GM21529 (cell line): ENCODE measurements around the gene TFPI.

Source experiments
- ATAC-seq: cut with Tn5 transposase; IDR thresholded peaks from one replicate; pipeline ENCODE4 v1.9.1; 2021; ENCODE audit not compliant: unreplicated experiment

TFPI gene

GRCh38 chr2:187470698-187471097, 83.5 kb downstream of the TFPI start:
- ATAC-seq: no peak

DNA sequence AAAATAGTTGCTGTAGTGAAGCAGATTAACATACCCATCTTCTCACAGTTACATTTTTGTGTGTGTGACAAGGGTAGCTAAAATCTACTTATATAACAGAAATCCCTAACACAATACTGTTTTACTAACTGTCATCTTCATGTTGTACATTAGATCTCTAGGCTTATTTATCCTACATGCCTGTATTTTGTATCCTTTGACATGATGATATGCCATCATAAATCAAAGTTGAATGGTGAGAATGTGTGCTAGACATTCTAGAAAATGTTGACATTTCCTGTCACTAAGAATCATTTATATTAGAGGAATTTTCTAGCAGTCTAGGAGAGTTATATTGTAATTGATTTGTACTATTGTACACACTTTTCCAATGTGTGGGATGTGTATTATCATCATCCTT, 84.7 kb downstream of the TFPI start:
- ATAC-seq: no peak

- ATAC-seq: no peak
Measured at GRCh38 chr2:187468262-187468661, 86.0 kb downstream of the TFPI start.

DNA sequence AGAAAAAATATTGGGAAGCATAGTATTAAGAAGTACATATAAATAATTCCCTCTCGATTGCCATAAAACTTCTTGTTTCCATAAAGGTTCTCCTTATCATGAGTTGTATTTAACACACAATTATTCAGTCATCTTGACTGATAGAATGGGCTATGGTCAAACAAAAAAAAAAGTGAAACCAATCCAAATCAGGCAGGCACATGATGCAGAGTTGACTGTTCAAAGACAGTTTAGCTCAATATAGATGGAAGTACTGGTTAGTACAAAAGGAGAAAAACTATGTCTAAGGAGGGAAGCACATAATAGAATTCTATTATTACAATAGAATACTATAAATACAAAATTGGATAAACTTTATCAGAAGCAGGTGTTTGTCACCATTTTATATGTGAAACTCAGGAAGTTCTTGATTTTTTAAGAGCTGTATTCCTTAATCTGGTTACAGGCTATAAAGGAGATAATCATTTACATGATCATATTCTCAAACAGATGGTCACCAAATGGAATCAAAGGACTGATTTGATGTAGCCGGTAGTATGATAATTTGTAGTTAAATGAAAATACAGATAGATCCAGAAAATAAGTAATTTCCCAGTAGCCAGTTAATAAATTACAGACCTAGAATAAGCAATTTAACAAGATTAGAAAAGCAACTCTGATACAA, 88.0 kb downstream of the TFPI start:
- no peak for ATAC-seq

DNA sequence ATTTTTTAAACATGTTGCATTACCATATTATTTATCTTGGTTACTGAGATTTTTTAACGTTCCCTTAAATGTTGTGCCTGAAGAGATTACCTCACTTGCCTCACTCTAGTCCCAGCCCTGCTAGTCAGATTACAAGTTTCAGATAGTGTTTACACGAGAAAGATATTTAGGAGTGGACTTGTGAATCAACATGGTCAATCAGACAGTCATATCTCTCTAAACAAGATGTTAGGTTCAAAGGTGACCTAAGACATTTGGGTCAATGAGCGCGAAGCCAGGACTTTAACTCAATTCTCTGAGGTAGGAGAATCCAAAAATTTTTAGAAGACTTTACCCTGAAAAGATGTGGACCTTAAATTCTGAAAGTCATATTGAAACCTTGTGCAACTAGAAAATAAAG, 91.4 kb downstream of the TFPI start:
- no peak for ATAC-seq

- ATAC-seq: no peak
Measured at GRCh38 chr2:187461294-187462261, 92.7 kb downstream of the TFPI start.

DNA sequence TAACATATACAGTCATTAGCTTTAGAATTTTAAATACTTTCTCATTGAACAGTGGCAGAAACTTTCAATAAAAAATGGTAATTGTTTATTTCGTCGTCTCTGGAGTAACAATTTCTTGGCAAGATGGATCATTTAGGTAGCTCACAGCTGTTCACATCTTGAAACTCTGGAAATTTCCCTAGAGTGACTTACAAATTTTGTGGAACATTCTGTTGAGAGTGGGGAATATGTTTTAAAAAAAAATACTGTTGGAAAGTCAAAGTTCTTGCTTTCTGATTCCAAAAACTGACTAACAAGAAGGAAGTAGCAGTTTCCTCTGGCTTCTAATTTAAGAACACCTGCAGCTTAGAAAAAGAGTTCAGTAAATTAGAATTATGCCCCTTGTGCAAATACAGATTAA, 95.0 kb downstream of the TFPI start:
- ATAC-seq: no peak

GRCh38 chr2:187453078-187453641, 101.1 kb downstream of the TFPI start:
- ATAC-seq: no peak

DNA sequence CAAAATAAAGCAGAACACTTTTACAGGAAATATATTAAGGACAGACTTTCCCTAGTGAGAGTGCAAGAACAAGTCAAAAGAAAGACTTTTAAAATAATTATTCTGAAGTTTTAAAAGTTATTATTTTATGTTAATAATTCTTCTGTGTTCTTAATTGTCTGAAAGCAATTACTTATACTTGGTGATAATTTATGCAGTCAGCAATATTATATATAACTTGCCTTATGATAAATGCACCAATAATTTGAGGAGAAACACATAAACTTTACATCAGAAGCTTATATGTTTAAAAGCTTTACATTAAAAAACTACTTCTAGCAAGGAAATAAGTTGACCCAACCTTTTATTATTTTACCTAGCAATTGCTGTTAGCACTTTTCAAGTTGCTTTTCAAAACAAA, 102.7 kb downstream of the TFPI start:
- no peak for ATAC-seq

DNA sequence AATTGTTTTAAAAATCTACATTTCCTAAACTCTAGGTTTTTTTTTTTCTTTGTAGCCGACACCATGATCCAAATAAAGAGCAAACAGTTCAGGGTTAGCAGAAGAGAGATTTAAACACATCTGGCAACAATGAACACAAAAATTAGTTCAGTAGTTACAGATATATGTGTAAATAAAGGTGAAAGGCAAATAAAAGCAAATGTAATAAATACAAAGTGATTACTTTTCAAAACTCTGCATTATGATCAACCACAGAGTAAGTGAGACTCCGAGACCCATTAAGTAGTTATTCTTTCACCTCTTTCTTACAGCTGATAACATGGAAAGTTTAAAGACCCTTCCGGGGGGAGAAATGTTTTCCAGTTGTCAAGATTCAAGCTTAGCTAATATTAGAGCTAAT, 106.9 kb downstream of the TFPI start:
- peak; percentile 12 for ATAC-seq

DNA sequence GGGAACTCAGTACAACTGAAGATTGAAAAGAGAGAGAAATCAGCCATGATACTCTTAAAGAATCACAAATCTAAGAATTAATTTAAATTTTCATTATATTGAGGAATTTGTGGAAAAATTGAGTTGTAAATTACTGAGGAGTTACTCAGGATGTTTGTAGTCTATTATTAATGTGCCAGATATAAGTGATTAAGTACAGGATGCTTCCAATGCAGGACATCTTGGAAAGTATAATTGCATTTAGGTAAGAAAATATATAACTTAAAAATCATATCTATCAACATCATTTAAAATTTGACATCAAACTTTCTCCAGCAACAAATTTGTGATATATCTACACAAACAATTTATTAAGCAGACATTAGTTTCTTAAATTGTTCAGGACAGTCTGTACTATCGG, 107.5 kb downstream of the TFPI start:
- ATAC-seq: no peak

- ATAC-seq: no peak
Measured at GRCh38 chr2:187445051-187445450, 109.2 kb downstream of the TFPI start.

- no peak for ATAC-seq
Measured at GRCh38 chr2:187442778-187443177, 111.5 kb downstream of the TFPI start.

DNA sequence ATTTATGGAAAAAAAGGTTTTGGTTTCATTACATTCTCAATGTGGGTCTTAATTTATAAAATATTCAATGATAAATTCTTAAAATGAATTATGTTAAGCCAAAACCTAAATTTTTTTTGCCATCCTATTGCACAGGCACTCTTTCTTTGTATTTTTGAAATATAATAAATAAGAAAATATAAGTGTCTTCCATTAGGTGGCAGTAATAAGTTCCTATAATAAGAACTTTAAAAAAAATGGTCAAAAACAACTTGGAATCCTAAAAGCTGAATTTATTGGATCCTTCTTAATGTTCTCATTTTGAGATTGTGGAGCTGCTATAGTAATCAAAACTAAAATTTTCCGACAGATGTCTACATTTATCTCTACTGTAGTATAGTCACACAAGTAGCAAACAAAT, 111.9 kb downstream of the TFPI start:
- ATAC-seq: no peak

DNA sequence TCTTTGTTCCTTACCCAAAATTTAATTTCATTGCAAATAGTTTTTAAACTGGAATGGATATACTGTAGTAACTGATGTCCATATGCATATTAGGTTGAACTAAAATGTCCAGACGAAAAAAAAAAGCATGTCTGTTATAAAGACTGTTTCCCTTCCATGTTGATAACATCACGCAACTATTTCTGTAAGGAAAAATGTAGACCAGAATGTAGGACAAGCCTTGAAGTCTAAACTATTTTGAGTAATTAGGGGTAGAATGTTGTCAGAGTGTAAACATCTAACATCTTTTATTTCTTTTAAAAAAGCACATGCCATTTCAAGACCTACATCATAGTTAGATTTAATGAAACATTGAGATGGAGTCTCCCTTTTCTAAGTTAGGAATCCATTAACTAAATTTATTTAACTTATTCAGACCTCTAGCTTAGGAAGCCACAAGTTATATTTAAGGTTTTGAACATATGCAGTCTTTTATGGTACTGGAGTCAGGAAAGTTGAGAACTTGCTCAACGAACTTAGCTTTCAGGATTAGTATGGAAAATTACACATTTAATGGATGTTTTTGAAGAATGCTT, 114.0 kb downstream of the TFPI start:
- ATAC-seq: no peak

GRCh38 chr2:187438455-187438854, 115.8 kb downstream of the TFPI start:
- no peak for ATAC-seq

DNA sequence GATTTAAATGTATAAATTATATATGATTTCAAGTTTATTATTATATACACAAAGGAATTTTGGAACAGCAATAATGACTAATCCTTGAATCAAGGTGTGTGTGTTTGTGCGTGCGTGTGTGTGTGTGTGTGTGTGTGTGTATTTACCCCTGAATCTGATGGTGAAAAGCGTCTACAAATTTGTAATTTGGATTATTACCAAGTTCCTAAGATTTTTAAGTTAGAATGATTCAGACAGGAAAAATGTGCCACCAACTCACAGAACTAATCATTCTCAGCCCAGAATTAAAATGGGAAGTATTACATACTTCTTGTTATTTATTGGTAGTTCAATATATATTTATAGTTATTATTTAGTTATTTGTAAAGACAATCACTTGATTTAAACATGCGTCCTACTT, 118.5 kb downstream of the TFPI start:
- no peak for ATAC-seq

GRCh38 chr2:187435078-187435477, 119.2 kb downstream of the TFPI start:
- no peak for ATAC-seq

- ATAC-seq: no peak
Measured at GRCh38 chr2:187434342-187434785, 119.9 kb downstream of the TFPI start.

DNA sequence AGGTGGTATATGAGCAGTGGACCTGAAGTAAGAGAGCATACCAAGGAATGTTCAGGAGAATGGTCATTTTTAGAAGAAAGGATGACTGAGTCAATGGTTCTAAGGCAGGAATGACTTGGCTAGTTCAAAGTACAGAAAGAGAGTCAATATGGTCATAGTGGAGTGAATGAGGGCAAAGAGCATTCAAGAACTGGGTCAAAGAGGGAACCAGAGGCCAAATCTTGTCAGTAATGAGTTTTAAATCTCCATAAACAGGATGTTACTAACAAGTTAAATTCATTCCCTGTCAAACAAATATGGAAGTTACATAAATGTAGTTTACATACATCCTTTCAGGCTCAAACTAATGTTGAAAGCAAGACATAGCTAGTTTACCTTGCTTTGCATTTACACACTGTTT, 122.3 kb downstream of the TFPI start:
- ATAC-seq: no peak

DNA sequence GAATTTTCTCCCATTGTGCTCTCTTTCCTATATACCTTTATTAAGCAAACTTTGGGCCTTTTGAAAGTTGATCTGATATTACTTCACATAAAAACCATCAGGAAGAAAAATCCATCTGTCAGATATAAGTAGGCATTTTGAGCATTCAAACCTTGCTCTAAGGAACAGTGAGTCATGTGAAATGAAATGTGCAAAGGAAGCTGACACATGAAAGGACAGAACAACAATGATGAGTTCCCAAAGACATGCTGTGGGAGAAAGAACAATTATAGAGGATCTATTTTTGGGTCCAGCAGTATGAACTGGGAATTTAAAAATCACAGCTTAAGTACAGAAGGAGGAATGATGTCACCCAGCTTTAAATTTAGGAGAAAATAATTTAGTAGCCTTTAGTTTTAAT, 124.2 kb downstream of the TFPI start:
- ATAC-seq: no peak

DNA sequence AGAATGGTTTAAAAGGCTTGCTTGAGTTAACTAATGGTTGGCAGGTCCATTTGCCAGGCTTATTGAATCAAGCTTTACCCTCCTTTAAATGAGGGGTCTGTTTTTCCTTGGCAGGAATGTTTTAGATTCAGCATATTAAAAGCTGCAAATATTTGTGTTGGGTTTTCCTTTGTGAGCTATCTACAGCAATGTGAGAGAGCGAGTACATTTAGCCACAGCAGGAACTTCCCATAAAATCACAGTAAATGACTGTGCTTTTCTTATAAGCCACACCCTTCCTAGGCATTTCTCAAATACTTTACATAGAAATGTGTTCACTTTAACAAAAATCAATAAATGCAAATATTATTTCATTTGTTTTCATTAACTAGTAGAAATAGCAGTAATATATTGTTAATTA, 130.1 kb downstream of the TFPI start:
- ATAC-seq: no peak
